Nephron (organoid): ENCODE data around the gene ACSF3.
A peak's percentile ranks its signal among the peaks of the same experiment; 100 is the strongest.

ENCODE experiments used
- H3K27ac Mint-ChIP-seq, 3 experiments: 2 replicates each; pipeline ENCODE4 v1.8.0; 2020; ENCODE audit warnings: mixed read lengths in 3 of 3, mild to moderate bottlenecking in 2 of 3, moderate library complexity in 1 of 3
- H3K27me3 Mint-ChIP-seq: 2 replicates; pipeline ENCODE4 v1.8.0; 2021; ENCODE audit warnings: low read depth, mild to moderate bottlenecking, moderate library complexity, mixed read lengths
- H3K36me3 Mint-ChIP-seq: 2 replicates; pipeline ENCODE4 v1.8.0; 2020; ENCODE audit warnings: low read depth, mixed read lengths
- H3K4me1 Mint-ChIP-seq: 2 replicates; pipeline ENCODE4 v1.8.0; 2020; ENCODE audit warnings: mixed read lengths
- H3K4me3 Mint-ChIP-seq, 3 experiments: 2 replicates each; pipeline ENCODE4 v1.8.0; 2020; ENCODE audit warnings: mild to moderate bottlenecking in 3 of 3, mixed read lengths in 3 of 3, moderate library complexity in 2 of 3
- H3K9me3 Mint-ChIP-seq: 2 replicates; pipeline ENCODE4 v1.8.0; 2020; ENCODE audit warnings: mixed read lengths
- TF ChIP-seq, protein P1 (sequence below), 3 experiments: fragments of 200-600 bp; sonication (generic); IDR thresholded peaks; one replicate each; pipeline ENCODE4 v1.5.0; 2021; ENCODE audit warnings: antibody characterized with exemption in 3 of 3; ENCODE audit not compliant: unreplicated experiment in 3 of 3

Gene ACSF3

DNA sequence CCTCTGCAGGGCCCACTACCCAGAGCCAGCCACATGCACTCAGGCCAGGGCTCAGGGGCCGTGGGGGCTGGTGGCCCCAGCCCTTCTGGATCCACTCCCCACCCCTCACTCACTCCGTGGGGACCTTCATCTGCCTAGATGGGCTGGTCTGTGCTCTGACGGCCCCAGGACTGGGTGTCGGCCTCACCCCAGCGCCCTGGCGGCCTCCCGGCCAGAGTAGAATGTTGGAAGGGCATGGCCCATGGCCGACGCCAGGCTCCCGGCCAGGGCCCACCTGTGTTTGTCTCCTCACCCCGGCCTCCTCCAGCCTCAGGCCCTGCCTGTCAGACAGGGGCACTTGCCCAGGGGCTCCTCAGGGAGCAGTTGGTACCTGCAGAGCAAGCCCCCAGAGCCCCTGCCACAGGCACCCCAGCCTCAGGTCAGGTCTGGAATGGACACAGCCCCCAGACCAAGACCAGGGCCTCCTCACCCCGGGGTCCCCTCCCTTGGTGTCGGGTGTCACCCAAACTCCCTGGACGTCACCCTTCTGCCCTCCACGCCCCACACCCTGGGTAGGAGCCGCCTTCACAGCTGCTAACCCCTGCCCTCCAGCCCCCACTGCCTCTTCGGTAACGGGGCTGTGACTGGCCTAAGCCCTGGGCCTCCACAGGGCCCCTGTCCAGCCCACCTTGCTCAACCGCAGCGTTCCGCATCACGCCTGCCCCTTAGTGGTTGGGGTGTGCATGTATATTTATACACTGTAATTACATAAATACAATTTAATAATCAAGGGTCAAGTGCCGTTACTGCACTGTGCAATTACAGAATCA is 74.9 kb downstream of the ACSF3 start:
- Mint-ChIP-seq H3K36me3 (no peaks in the 10 kb centered on the region), H3K4me3 (no peak overlapping the region), H3K4me1 (peaks cover 11% of the 10 kb centered on the region), H3K27ac (no peak overlapping the region), H3K27me3 (peaks cover 18% of the 10 kb centered on the region), H3K9me3 (no peaks in the 10 kb centered on the region)
- TF ChIP-seq, protein P1, sequence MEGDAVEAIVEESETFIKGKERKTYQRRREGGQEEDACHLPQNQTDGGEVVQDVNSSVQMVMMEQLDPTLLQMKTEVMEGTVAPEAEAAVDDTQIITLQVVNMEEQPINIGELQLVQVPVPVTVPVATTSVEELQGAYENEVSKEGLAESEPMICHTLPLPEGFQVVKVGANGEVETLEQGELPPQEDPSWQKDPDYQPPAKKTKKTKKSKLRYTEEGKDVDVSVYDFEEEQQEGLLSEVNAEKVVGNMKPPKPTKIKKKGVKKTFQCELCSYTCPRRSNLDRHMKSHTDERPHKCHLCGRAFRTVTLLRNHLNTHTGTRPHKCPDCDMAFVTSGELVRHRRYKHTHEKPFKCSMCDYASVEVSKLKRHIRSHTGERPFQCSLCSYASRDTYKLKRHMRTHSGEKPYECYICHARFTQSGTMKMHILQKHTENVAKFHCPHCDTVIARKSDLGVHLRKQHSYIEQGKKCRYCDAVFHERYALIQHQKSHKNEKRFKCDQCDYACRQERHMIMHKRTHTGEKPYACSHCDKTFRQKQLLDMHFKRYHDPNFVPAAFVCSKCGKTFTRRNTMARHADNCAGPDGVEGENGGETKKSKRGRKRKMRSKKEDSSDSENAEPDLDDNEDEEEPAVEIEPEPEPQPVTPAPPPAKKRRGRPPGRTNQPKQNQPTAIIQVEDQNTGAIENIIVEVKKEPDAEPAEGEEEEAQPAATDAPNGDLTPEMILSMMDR (IDR thresholded peaks at IDR 0.05; ENCODE audit: unreplicated experiment in 3 of 3) = peak in 1 of 3 experiments; percentile 21

DNA sequence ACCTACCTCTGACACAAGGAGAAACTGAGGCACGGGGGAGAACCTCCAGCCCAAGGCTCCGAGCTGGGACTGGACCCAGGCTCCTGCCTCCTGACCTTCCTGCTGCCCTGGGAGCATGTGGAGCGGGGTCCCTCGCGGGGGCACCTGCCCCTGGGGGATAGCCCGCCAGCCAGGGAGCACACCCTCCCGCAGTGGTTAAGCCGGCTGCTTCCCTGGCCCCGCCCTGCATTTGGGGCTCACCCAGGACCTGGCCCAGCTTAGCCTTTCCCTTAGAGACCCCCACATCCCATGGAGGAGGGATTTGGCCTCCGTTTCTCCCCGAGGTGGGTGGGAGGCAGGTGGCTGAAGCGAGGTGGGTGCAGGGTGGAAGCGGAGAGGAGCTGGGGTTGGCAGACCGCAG is 76.1 kb downstream of the ACSF3 start:
- Mint-ChIP-seq H3K4me1 (peaks cover 10% of the 10 kb centered on the region), H3K9me3 (no peaks in the 10 kb centered on the region)

DNA sequence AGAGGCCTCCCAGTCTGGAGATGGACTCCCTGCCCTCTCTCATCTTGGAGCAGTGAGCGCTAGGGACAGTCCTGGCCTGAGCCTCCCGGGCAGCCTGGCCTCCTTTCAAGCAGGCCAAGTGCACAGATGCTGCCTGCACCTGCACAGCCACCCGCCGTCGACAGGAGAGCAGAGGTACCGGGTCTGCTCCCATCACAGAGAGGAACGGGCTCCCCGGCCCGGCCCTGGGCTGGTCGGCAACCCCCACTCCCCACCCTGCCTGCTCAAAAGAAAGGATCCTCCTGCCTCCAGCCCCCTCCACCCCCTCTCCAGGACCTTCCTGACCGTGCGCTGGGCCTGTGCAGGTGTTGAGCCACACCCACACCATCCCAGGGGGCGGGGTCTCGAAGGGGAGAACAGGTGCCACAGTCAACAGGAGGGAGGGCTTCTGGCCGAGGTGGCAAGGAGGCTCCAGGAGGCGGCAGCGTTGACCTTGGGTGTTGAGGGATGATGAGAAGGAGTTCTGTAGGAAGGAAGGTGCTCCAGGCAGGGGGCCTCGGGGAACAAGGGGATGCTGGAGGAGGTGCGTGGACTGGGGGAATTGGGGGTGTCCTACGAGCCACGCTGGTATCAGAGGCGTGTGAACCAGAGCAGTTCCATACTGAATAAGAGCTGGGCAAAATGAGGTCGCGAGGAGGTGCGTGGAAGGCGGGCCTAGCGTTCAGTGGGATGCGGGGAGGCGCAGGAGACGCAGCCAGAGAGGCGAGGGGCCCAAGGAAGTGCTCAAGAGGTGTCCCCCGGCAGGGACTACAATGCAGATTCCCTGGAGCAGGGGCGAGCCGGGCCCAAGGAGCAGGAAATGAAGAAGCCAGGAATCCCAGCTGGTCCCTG is 76.9 kb downstream of the ACSF3 start:
- H3K27me3 Mint-ChIP-seq = peaks cover 18% of the 10 kb centered on the region
- no peak overlapping the region for H3K27ac Mint-ChIP-seq
- no peaks in the 10 kb centered on the region for H3K36me3 Mint-ChIP-seq
- no peaks in the 10 kb centered on the region for H3K9me3 Mint-ChIP-seq
- peak overlapping the region; percentile 71 to 81 (median 72) for H3K4me3 Mint-ChIP-seq
- TF ChIP-seq, protein P1 (IDR thresholded peaks at IDR 0.05; ENCODE audit: unreplicated experiment in 3 of 3) = no peak
- H3K4me1 Mint-ChIP-seq = peaks cover 10% of the 10 kb centered on the region

More for the DNA sequence above, 76.1 kb downstream of the ACSF3 start:
- peaks cover 18% of the 10 kb centered on the region for H3K27me3 Mint-ChIP-seq
- TF ChIP-seq, protein P1 (IDR thresholded peaks at IDR 0.05; ENCODE audit: unreplicated experiment in 3 of 3) = no peak
- no peaks in the 10 kb centered on the region for H3K36me3 Mint-ChIP-seq
- no peak overlapping the region for H3K27ac Mint-ChIP-seq
- H3K4me3 Mint-ChIP-seq = no peak overlapping the region

DNA sequence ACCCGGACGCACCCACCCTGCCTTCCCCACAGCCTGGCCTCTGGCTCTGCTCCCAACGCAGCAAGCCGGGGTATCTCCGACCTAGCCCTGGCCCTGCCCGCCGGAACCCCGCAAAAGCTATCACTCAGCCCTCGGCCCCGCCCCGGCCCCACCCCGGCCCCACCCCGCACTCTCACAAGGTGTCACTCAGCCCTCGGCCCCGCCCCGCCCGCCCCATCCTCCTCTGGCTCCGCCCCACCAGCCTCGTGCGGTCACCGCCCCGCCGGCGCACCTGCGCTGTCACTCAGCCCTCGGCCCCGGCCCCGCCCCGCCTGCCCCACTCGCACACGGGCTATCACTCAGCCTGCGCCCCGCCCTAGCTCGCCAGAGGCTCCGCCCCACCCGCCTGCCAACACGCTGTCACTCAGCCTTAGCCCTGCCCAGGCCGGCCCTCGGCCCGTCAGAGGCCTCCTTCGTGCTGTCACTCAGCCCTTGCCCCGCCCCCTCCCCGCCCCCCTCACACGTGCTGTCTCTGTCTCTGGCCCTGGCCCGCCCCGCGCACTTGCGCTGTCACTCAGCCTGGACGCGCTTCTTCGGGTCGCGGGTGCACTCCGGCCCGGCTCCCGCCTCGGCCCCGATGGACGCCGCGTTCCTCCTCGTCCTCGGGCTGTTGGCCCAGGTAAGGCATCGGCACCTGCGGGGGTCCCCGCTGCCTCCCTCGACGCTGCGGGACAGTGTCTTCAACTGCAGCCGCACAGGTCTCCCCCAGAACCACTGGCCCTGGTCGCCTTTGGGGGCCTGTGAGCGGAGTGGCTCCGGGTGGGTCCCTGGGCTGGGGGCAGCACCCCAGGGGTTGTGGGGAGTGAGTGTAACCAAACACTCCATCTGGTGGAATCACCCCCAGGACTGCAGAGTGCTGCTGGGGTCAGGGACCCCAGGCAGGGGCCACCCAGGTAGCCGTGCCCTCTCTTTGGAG is 77.8 kb downstream of the ACSF3 start, which contains the start of gene CDH15:
Gene CDH15, plus strand, starts transcription at position 533 of the 955 bp plus-strand sequence. Its CDS starts 84 bp downstream, at position 617.
- Mint-ChIP-seq H3K9me3 (no peaks in the 10 kb centered on the region), H3K4me3 (peak within 1 kb of the TSS; percentile 74 to 95 (median 89)), H3K36me3 (no peaks in the 10 kb centered on the region), H3K4me1 (peaks cover 10% of the 10 kb centered on the region), H3K27me3 (peaks cover 18% of the 10 kb centered on the region), H3K27ac (peak within 1 kb of the TSS; percentile 48 to 80 (median 55))
- TF ChIP-seq, protein P1 (IDR thresholded peaks at IDR 0.05; ENCODE audit: unreplicated experiment in 3 of 3) = no peak

DNA sequence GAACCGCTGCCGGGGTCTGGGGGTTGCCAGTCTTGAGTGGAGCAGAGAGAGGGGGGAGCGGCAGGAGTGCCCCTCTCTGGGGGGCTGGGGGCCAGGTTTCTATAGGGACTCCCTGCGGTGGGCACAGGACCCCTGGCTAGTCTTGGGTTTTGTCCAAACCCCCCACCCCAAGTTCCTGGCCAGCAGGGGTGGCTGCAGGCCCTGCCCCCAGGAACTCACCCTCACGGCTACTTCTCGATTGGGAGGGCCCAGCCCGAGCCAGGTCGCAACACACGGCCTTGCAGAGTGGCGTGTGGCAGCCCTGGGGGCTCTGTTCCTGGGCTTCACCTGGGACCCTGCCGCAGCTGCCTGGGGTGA is 78.5 kb downstream of the ACSF3 start:
- no peak overlapping the region for H3K27ac Mint-ChIP-seq
- H3K27me3 Mint-ChIP-seq = peaks cover 18% of the 10 kb centered on the region
- no peaks in the 10 kb centered on the region for H3K9me3 Mint-ChIP-seq
- TF ChIP-seq, protein P1 (IDR thresholded peaks at IDR 0.05; ENCODE audit: unreplicated experiment in 3 of 3) = no peak
- peak overlapping the region; percentile 74 to 95 (median 89) for H3K4me3 Mint-ChIP-seq
- H3K36me3 Mint-ChIP-seq = no peaks in the 10 kb centered on the region
- H3K4me1 Mint-ChIP-seq = peaks cover 10% of the 10 kb centered on the region
